ENCODE results near the gene HSPG2. TPM values are rescaled to one million over a fixed set of nuclear protein-coding genes. Genes with fewer than 3 reads are reported as not detected.

The HSPG2 gene
- total and polyA plus RNA-seq, 9 of the 15 experiments (the other 6 are each of a cell fraction or from before 2014, with no cell fraction given) = 0.14 to 160 (median 15.7) TPM

GRCh38 chr1:21963477-21964217 lies 26.5 kb upstream of the HSPG2 start (continued):
- TF ChIP-seq NR2C1 (IDR thresholded peaks at IDR 0.05) = no peak
- no peak for TF ChIP-seq NR2C1 (tag; IDR thresholded peaks at IDR 0.05)
- TF ChIP-seq, protein P1, sequence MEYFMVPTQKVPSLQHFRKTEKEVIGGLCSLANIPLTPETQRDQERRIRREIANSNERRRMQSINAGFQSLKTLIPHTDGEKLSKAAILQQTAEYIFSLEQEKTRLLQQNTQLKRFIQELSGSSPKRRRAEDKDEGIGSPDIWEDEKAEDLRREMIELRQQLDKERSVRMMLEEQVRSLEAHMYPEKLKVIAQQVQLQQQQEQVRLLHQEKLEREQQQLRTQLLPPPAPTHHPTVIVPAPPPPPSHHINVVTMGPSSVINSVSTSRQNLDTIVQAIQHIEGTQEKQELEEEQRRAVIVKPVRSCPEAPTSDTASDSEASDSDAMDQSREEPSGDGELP (CRISPR knock-in tag; IDR thresholded peaks at IDR 0.05; ENCODE audit: borderline replicate concordance) = peak; percentile 77; the same call in 1 of the 2 replicates
- TF ChIP-seq GTF3C2 (IDR thresholded peaks at IDR 0.05; ENCODE audit: borderline replicate concordance, extremely low read depth, insufficient read length) = no peak
- no peak for TF ChIP-seq USF2 (CRISPR knock-in tag; IDR thresholded peaks at IDR 0.05)
- TF ChIP-seq FOXJ2 (tag; IDR thresholded peaks at IDR 0.05) = peak; percentile 65; the same call in 1 of the 2 replicates
- no peak for TF ChIP-seq SFPQ (IDR thresholded peaks at IDR 0.05; ENCODE audit: low read depth, low read length)
- peak in 1 of 3 experiments; percentile 39 for TF ChIP-seq YY1 (IDR thresholded peaks at IDR 0.05; ENCODE audit: borderline replicate concordance in 1 of 3, control insufficient read depth in 1 of 3, extremely low read depth in 1 of 3, insufficient read depth in 3 of 3, insufficient read length in 1 of 3, insufficient replicate concordance in 2 of 3, low read depth in 1 of 3, low read length in 2 of 3)
- TF ChIP-seq NR4A1 (CRISPR knock-in tag; IDR thresholded peaks at IDR 0.05) = no peak
- no peak for TF ChIP-seq NR4A1 (tag; IDR thresholded peaks at IDR 0.05)
- TF ChIP-seq ZNF384 (IDR thresholded peaks at IDR 0.05; ENCODE audit: low read depth, low read length) = peak; percentile 71
- TF ChIP-seq ZBTB49 (CRISPR knock-in tag; IDR thresholded peaks at IDR 0.05; ENCODE audit: borderline replicate concordance) = no peak
- TF ChIP-seq EP400 (IDR thresholded peaks at IDR 0.05) = no peak
- TF ChIP-seq, protein P2, sequence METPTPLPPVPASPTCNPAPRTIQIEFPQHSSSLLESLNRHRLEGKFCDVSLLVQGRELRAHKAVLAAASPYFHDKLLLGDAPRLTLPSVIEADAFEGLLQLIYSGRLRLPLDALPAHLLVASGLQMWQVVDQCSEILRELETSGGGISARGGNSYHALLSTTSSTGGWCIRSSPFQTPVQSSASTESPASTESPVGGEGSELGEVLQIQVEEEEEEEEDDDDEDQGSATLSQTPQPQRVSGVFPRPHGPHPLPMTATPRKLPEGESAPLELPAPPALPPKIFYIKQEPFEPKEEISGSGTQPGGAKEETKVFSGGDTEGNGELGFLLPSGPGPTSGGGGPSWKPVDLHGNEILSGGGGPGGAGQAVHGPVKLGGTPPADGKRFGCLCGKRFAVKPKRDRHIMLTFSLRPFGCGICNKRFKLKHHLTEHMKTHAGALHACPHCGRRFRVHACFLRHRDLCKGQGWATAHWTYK (CRISPR knock-in tag; IDR thresholded peaks at IDR 0.05) = no peak
- TF ChIP-seq ZNF239 (CRISPR knock-in tag; IDR thresholded peaks at IDR 0.05) = no peak
